ENCODE data around the gene SLC39A1. TPM values are rescaled to one million over a fixed set of nuclear protein-coding genes. Genes with fewer than 3 reads are reported as not detected.
A peak's percentile ranks its signal among the peaks of the same experiment; 100 is the strongest.

SLC39A1 gene
- total RNA-seq, 4 donors from 2014 or later: 60.0 to 79.5 (median 69.6) TPM

GRCh38 chr1:153940756-153941155 is 22.6 kb downstream of the SLC39A1 start:
- no peak for TF ChIP-seq POLR2AphosphoS5 (IDR thresholded peaks at IDR 0.05)
- no peak for TF ChIP-seq EP300 (IDR thresholded peaks at IDR 0.05)
- TF ChIP-seq CTCF (IDR thresholded peaks at IDR 0.05): no peak
- no peak for TF ChIP-seq POLR2A (IDR thresholded peaks at IDR 0.05)
- no peak for DNase-seq (ENCODE audit: low spot score in 2 of 2)
- Histone ChIP-seq H3K27me3 (no peaks in the 10 kb centered on the region), H3K4me3 (no peak overlapping the region), H3K4me1 (peaks cover 21% of the 10 kb centered on the region), H3K9me3 (no peaks in the 10 kb centered on the region), H3K27ac (no peak overlapping the region), H3K36me3 (peaks cover 68% of the 10 kb centered on the region)
- WGBS: 97% methylated on average over 8 of the region's 8 CpGs

- H3K27ac ChIP-seq: no peak overlapping the region
- H3K36me3 ChIP-seq: peaks cover 80% of the 10 kb centered on the region
- H3K4me3 ChIP-seq: no peak overlapping the region
- peaks cover 8% of the 10 kb centered on the region for H3K4me1 ChIP-seq
- 84% methylated on average over 9 of the region's 12 CpGs for WGBS
- H3K9me3 ChIP-seq: no peaks in the 10 kb centered on the region
- H3K27me3 ChIP-seq: no peaks in the 10 kb centered on the region
- TF ChIP-seq EP300 (IDR thresholded peaks at IDR 0.05) (no peak), CTCF (IDR thresholded peaks at IDR 0.05) (no peak), POLR2AphosphoS5 (IDR thresholded peaks at IDR 0.05) (no peak), POLR2A (IDR thresholded peaks at IDR 0.05) (no peak)
- no peak for DNase-seq (ENCODE audit: low spot score in 2 of 2)
Observed at GRCh38 chr1:153939476-153939875, 23.9 kb downstream of the SLC39A1 start.

GRCh38 chr1:153938996-153939395 is 24.3 kb downstream of the SLC39A1 start:
- DNase-seq (ENCODE audit: low spot score in 2 of 2): no peak
- H3K4me1 ChIP-seq: peaks cover 3% of the 10 kb centered on the region
- no peaks in the 10 kb centered on the region for H3K27me3 ChIP-seq
- no peak overlapping the region for H3K27ac ChIP-seq
- H3K9me3 ChIP-seq: no peaks in the 10 kb centered on the region
- peaks cover 83% of the 10 kb centered on the region for H3K36me3 ChIP-seq
- TF ChIP-seq POLR2A (IDR thresholded peaks at IDR 0.05): no peak
- no peak for TF ChIP-seq POLR2AphosphoS5 (IDR thresholded peaks at IDR 0.05)
- no peak for TF ChIP-seq CTCF (IDR thresholded peaks at IDR 0.05)
- no peak for TF ChIP-seq EP300 (IDR thresholded peaks at IDR 0.05)
- WGBS: 75% methylated on average over 3 of the region's 3 CpGs
- no peak overlapping the region for H3K4me3 ChIP-seq

GRCh38 chr1:153937331-153937730 is 26.0 kb downstream of the SLC39A1 start:
- no peak for DNase-seq (ENCODE audit: low spot score in 2 of 2)
- TF ChIP-seq CTCF (IDR thresholded peaks at IDR 0.05) (no peak), POLR2AphosphoS5 (IDR thresholded peaks at IDR 0.05) (no peak), POLR2A (IDR thresholded peaks at IDR 0.05) (no peak), EP300 (IDR thresholded peaks at IDR 0.05) (no peak)
- peaks cover 95% of the 10 kb centered on the region for H3K36me3 ChIP-seq
- no peaks in the 10 kb centered on the region for H3K27me3 ChIP-seq
- no peak overlapping the region for H3K4me3 ChIP-seq
- H3K27ac ChIP-seq: no peak overlapping the region
- H3K9me3 ChIP-seq: no peaks in the 10 kb centered on the region
- WGBS: 91% methylated on average over 10 of the region's 10 CpGs
- H3K4me1 ChIP-seq: no peaks in the 10 kb centered on the region

GRCh38 chr1:153936011-153936802 is 27.1 kb downstream of the SLC39A1 start:
- WGBS: 96% methylated on average over 11 of the region's 12 CpGs
- no peaks in the 10 kb centered on the region for H3K27me3 ChIP-seq
- H3K27ac ChIP-seq: no peak overlapping the region
- DNase-seq (ENCODE audit: low spot score in 2 of 2): peak in 1 of 2 donors; percentile 55
- H3K4me3 ChIP-seq: no peak overlapping the region
- H3K36me3 ChIP-seq: peaks cover 90% of the 10 kb centered on the region
- TF ChIP-seq CTCF (IDR thresholded peaks at IDR 0.05) (no peak), POLR2A (IDR thresholded peaks at IDR 0.05) (no peak), POLR2AphosphoS5 (IDR thresholded peaks at IDR 0.05) (no peak), EP300 (IDR thresholded peaks at IDR 0.05) (no peak)
- no peaks in the 10 kb centered on the region for H3K9me3 ChIP-seq
- no peaks in the 10 kb centered on the region for H3K4me1 ChIP-seq

All from suprapubic skin (tissue), 4 donors.